GM23338 (cell line): ENCODE data around the gene TERB2. TPM values are rescaled to one million over a fixed set of nuclear protein-coding genes. Genes with fewer than 3 reads are reported as not detected.
"Not testable (repeated sequence)": the region's sequence is repeated elsewhere in the genome, so short reads cannot be mapped to it uniquely, and the experiment has no call there.

ENCODE experiments used
- ATAC-seq: fragments of 200-7000 bp; cut with Tn5 transposase; 3 replicates; pipeline ENCODE4 v1.9.1; 2020
- DNase-seq: peaks from one replicate; pipeline ENCODE4 v3.0.0-alpha.2; 2015; ENCODE audit warnings: low spot score
- H2AFZ ChIP-seq: fragments of 200-600 bp; sonication (generic); 2 replicates; pipeline ENCODE4 v1.8.0; 2016; ENCODE audit warnings: antibody characterized with exemption, mild to moderate bottlenecking, moderate library complexity
- H3F3A ChIP-seq: fragments of 200-600 bp; sonication (generic); replicated peaks from 2 replicates; pipeline ENCODE4 v1.8.0; 2017; ENCODE audit warnings: antibody characterized with exemption, mixed run types, low read depth
- H3K27ac ChIP-seq: fragments of 200-600 bp; sonication (generic); 2 replicates; pipeline ENCODE4 v1.6.1; 2016; ENCODE audit warnings: low read depth
- H3K27me3 ChIP-seq: fragments of 200-600 bp; sonication (generic); 2 replicates; pipeline ENCODE4 v1.8.0; 2016; ENCODE audit warnings: mild to moderate bottlenecking, mixed run types, moderate library complexity; ENCODE audit not compliant: insufficient read depth
- H3K36me3 ChIP-seq: fragments of 200-600 bp; sonication (generic); 2 replicates; pipeline ENCODE4 v1.8.0; 2016; ENCODE audit warnings: mild to moderate bottlenecking; ENCODE audit not compliant: insufficient read depth
- H3K4me1 ChIP-seq: fragments of 200-600 bp; sonication (generic); 2 replicates; pipeline ENCODE4 v1.8.0; 2016; ENCODE audit warnings: mild to moderate bottlenecking, moderate library complexity; ENCODE audit not compliant: insufficient read depth
- H3K4me2 ChIP-seq: fragments of 200-600 bp; sonication (generic); 2 replicates; pipeline ENCODE4 v1.7.1; 2017; ENCODE audit warnings: mixed run types
- H3K4me3 ChIP-seq: fragments of 200-600 bp; sonication (generic); 2 replicates; pipeline ENCODE4 v1.6.1; 2016; ENCODE audit warnings: mixed run types
- H3K79me2 ChIP-seq: fragments of 200-600 bp; sonication (generic); replicated peaks from 2 replicates; pipeline ENCODE4 v1.8.0; 2017; ENCODE audit warnings: mild to moderate bottlenecking; ENCODE audit not compliant: insufficient read depth
- H3K9me2 ChIP-seq: fragments of 200-600 bp; sonication (generic); 2 replicates; pipeline ENCODE4 v1.8.0; 2017; ENCODE audit not compliant: insufficient read depth
- H4K20me1 ChIP-seq: fragments of 200-600 bp; sonication (generic); replicated peaks from 2 replicates; pipeline ENCODE4 v1.8.0; 2017; ENCODE audit warnings: mild to moderate bottlenecking; ENCODE audit not compliant: insufficient read depth
- H3K27ac Mint-ChIP-seq: 2 replicates; pipeline ENCODE4 v1.8.0; 2020; ENCODE audit warnings: inconsistent platforms, mild to moderate bottlenecking, moderate library complexity, mixed read lengths
- H3K27me3 Mint-ChIP-seq: 3 replicates; pipeline ENCODE4 v1.8.0; 2022; ENCODE audit warnings: low read depth, mild to moderate bottlenecking, moderate library complexity, mixed read lengths, inconsistent platforms; ENCODE audit not compliant: insufficient read depth, poor library complexity
- H3K36me3 Mint-ChIP-seq: 3 replicates; pipeline ENCODE4 v1.8.0; 2021; ENCODE audit warnings: low read depth, mild to moderate bottlenecking, inconsistent platforms, moderate library complexity, mixed read lengths
- H3K4me1 Mint-ChIP-seq: 3 replicates; pipeline ENCODE4 v1.8.0; 2020; ENCODE audit warnings: mild to moderate bottlenecking, inconsistent platforms, mixed read lengths
- H3K4me3 Mint-ChIP-seq: 3 replicates; pipeline ENCODE4 v1.8.0; 2021; ENCODE audit warnings: moderate library complexity, mild to moderate bottlenecking, inconsistent platforms, mixed read lengths
- H3K9me3 Mint-ChIP-seq: 3 replicates; pipeline ENCODE4 v1.8.0; 2020; ENCODE audit warnings: moderate library complexity, mild to moderate bottlenecking, inconsistent platforms, mixed read lengths
- EZH2 ChIP-seq: fragments of 200-600 bp; sonication (generic); IDR thresholded peaks from one replicate; pipeline ENCODE4 v1.8.0; 2017; ENCODE audit warnings: antibody characterized with exemption, mild to moderate bottlenecking, low read depth; ENCODE audit not compliant: unreplicated experiment
- EZH2phosphoT487 ChIP-seq: fragments of 200-600 bp; sonication (generic); IDR thresholded peaks from one replicate; pipeline ENCODE4 v1.8.1; 2018; ENCODE audit warnings: antibody characterized with exemption; ENCODE audit not compliant: unreplicated experiment
- JUNB ChIP-seq: IDR thresholded peaks from one replicate; pipeline ENCODE4 v1.6.1; 2016; ENCODE audit warnings: antibody characterized with exemption; ENCODE audit not compliant: unreplicated experiment
- NANOG ChIP-seq: IDR thresholded peaks from 2 replicates; pipeline ENCODE4 v1.6.1; 2016; ENCODE audit warnings: antibody characterized with exemption, borderline replicate concordance
- POLR2AphosphoS5 ChIP-seq: IDR thresholded peaks from 2 replicates; pipeline ENCODE4 v1.6.1; 2016; ENCODE audit warnings: antibody characterized with exemption, low read depth
- ZNF114 ChIP-seq: fragments of 250-450 bp; sonication (Bioruptor Pico); IDR thresholded peaks from 2 replicates; pipeline ENCODE4 v1.5.0; 2020; ENCODE audit warnings: mild to moderate bottlenecking, moderate library complexity
- ZNF331 ChIP-seq: fragments of 250-450 bp; sonication (Bioruptor Pico); IDR thresholded peaks from 2 replicates; pipeline ENCODE4 v1.5.0; 2020; ENCODE audit warnings: low read depth, mild to moderate bottlenecking, moderate library complexity
- polyA plus RNA-seq: library from polyadenylated mRNA; unstranded; fragments of >200 nt; fragmentation: Nextera tagmentation; extraction: Ambion mirVana; gene quantifications from 2 replicates; pipeline ENCODE4 v1.2.1, GENCODE V29; 2016
- total RNA-seq: library from RNA; depleted of rRNA; stranded (reverse); fragments of >200 nt; shearing (Covaris generic); gene quantifications from 2 replicates; pipeline ENCODE4 v1.2.3, GENCODE V29; 2014
- TF ChIP-seq, protein P1 (sequence below), 2 experiments: fragments of 200-600 bp in 1 of 2; sonication (generic) in 1 of 2; conservative IDR thresholded peaks; 2 replicates each; pipeline versions ENCODE4 v1.5.1 to v1.6.1; 2016 to 2017; ENCODE audit warnings: antibody characterized with exemption in 2 of 2, low read depth in 2 of 2, mild to moderate bottlenecking in 2 of 2, moderate library complexity in 1 of 2
- TF ChIP-seq, protein P2 (sequence below): IDR thresholded peaks from 2 replicates; pipeline ENCODE4 v1.6.1; 2016; ENCODE audit warnings: antibody characterized with exemption
- TF ChIP-seq, protein P3 (sequence below): fragments of 250-450 bp; sonication (Bioruptor Pico); IDR thresholded peaks from 2 replicates; pipeline ENCODE4 v1.5.0; 2020; ENCODE audit warnings: mild to moderate bottlenecking, moderate library complexity

Gene TERB2
- total and polyA plus RNA-seq, 2 experiments from 2014 or later = not detected

DNA sequence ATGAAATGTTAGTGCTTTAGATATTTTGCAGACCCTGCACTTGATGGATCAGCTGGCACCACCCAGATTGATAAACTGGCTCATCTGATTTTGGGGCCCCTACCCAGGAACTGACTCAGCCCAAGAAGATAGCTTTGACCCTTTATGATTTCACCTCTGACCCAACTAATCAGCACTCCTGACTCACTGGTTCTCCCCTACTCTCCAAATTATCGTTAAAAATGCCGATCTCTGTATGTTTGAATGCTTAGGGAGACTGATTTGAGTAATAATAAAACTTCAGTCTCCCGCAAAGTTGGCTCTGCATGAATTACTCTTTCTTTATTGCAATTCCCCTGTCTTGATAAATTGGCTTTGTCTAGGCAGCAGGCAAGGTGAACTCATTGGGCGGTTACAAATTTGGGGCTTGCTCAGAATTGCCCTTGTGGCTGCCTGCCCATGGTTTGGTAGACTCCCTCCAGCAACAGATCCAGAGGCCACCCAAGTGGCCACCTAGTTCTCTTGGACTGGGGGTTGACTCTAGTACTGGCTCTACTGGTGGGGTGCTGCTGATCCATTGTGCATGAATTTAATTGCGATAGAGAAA is 48.2 kb downstream of the TERB2 start:
- not testable (repeated sequence) for H3K36me3 ChIP-seq, H3K27ac ChIP-seq, H3K4me3 ChIP-seq, H3K27me3 Mint-ChIP-seq, DNase-seq, H3K4me1 Mint-ChIP-seq, H3K27me3 ChIP-seq, H3K27ac Mint-ChIP-seq, H2AFZ ChIP-seq, ATAC-seq, H3K4me3 Mint-ChIP-seq, H3K36me3 Mint-ChIP-seq, H3K4me1 ChIP-seq, H3F3A ChIP-seq, H3K4me2 ChIP-seq, H3K9me2 ChIP-seq, H3K79me2 ChIP-seq, H4K20me1 ChIP-seq
- H3K9me3 Mint-ChIP-seq = peaks cover 24% of the 10 kb centered on the region

DNA sequence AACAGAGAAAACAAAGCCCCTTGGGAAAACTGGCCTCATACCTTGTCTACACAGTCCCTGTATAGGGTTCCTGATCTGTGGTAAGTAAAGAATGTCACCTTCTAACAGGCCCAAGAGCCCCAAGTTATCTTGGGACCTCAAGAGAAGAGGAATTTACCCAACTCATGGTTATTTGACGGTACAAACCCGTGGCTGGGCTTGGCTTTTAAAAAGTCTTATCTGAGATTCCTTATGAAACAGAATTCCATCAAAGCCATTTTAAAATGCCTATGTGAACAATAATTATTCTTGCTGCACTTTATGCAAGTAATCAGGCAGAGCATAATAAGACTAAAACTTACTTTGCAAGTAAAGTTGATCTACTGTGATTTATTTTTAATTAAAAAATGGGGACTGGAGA is 52.6 kb downstream of the TERB2 start:
- ATAC-seq (no peak), DNase-seq (no peak)
- H3K36me3 Mint-ChIP-seq = no peaks in the 10 kb centered on the region
- H3K36me3 ChIP-seq = 0 out of 2 replicates have a peak, but pooled peaks cover 3% of the 10 kb centered on the region
- no peaks in the 10 kb centered on the region for H3K27me3 ChIP-seq
- 0 out of 2 replicates have a peak, but pooled peaks cover 3% of the 10 kb centered on the region for H3K9me2 ChIP-seq
- H3K4me3 Mint-ChIP-seq = no peak overlapping the region
- no peak overlapping the region for H2AFZ ChIP-seq
- H4K20me1 ChIP-seq = no peaks in the 10 kb centered on the region
- H3F3A ChIP-seq = no peaks in the 10 kb centered on the region
- H3K27me3 Mint-ChIP-seq = no peaks in the 10 kb centered on the region
- no peak overlapping the region for H3K4me2 ChIP-seq
- no peaks in the 10 kb centered on the region for H3K79me2 ChIP-seq
- H3K4me1 Mint-ChIP-seq = peaks cover 5% of the 10 kb centered on the region; the same call in 1 of the 3 replicates
- no peaks in the 10 kb centered on the region for H3K4me1 ChIP-seq
- H3K27ac ChIP-seq = no peak overlapping the region
- no peak overlapping the region for H3K27ac Mint-ChIP-seq
- peaks cover 29% of the 10 kb centered on the region for H3K9me3 Mint-ChIP-seq
- no peak overlapping the region for H3K4me3 ChIP-seq
- TF ChIP-seq JUNB (no peak), EZH2phosphoT487 (no peak), EZH2 (no peak), POLR2AphosphoS5 (no peak), ZNF114 (CRISPR knock-in tag) (no peak), NANOG (no peak), ZNF331 (no peak)
- TF ChIP-seq, protein P1, sequence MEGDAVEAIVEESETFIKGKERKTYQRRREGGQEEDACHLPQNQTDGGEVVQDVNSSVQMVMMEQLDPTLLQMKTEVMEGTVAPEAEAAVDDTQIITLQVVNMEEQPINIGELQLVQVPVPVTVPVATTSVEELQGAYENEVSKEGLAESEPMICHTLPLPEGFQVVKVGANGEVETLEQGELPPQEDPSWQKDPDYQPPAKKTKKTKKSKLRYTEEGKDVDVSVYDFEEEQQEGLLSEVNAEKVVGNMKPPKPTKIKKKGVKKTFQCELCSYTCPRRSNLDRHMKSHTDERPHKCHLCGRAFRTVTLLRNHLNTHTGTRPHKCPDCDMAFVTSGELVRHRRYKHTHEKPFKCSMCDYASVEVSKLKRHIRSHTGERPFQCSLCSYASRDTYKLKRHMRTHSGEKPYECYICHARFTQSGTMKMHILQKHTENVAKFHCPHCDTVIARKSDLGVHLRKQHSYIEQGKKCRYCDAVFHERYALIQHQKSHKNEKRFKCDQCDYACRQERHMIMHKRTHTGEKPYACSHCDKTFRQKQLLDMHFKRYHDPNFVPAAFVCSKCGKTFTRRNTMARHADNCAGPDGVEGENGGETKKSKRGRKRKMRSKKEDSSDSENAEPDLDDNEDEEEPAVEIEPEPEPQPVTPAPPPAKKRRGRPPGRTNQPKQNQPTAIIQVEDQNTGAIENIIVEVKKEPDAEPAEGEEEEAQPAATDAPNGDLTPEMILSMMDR (conservative IDR thresholded peaks at IDR 0.05; ENCODE audit: low read depth in 2 of 2) = no peak
- TF ChIP-seq, protein P2, sequence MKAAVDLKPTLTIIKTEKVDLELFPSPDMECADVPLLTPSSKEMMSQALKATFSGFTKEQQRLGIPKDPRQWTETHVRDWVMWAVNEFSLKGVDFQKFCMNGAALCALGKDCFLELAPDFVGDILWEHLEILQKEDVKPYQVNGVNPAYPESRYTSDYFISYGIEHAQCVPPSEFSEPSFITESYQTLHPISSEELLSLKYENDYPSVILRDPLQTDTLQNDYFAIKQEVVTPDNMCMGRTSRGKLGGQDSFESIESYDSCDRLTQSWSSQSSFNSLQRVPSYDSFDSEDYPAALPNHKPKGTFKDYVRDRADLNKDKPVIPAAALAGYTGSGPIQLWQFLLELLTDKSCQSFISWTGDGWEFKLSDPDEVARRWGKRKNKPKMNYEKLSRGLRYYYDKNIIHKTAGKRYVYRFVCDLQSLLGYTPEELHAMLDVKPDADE = no peak
- TF ChIP-seq, protein P3, sequence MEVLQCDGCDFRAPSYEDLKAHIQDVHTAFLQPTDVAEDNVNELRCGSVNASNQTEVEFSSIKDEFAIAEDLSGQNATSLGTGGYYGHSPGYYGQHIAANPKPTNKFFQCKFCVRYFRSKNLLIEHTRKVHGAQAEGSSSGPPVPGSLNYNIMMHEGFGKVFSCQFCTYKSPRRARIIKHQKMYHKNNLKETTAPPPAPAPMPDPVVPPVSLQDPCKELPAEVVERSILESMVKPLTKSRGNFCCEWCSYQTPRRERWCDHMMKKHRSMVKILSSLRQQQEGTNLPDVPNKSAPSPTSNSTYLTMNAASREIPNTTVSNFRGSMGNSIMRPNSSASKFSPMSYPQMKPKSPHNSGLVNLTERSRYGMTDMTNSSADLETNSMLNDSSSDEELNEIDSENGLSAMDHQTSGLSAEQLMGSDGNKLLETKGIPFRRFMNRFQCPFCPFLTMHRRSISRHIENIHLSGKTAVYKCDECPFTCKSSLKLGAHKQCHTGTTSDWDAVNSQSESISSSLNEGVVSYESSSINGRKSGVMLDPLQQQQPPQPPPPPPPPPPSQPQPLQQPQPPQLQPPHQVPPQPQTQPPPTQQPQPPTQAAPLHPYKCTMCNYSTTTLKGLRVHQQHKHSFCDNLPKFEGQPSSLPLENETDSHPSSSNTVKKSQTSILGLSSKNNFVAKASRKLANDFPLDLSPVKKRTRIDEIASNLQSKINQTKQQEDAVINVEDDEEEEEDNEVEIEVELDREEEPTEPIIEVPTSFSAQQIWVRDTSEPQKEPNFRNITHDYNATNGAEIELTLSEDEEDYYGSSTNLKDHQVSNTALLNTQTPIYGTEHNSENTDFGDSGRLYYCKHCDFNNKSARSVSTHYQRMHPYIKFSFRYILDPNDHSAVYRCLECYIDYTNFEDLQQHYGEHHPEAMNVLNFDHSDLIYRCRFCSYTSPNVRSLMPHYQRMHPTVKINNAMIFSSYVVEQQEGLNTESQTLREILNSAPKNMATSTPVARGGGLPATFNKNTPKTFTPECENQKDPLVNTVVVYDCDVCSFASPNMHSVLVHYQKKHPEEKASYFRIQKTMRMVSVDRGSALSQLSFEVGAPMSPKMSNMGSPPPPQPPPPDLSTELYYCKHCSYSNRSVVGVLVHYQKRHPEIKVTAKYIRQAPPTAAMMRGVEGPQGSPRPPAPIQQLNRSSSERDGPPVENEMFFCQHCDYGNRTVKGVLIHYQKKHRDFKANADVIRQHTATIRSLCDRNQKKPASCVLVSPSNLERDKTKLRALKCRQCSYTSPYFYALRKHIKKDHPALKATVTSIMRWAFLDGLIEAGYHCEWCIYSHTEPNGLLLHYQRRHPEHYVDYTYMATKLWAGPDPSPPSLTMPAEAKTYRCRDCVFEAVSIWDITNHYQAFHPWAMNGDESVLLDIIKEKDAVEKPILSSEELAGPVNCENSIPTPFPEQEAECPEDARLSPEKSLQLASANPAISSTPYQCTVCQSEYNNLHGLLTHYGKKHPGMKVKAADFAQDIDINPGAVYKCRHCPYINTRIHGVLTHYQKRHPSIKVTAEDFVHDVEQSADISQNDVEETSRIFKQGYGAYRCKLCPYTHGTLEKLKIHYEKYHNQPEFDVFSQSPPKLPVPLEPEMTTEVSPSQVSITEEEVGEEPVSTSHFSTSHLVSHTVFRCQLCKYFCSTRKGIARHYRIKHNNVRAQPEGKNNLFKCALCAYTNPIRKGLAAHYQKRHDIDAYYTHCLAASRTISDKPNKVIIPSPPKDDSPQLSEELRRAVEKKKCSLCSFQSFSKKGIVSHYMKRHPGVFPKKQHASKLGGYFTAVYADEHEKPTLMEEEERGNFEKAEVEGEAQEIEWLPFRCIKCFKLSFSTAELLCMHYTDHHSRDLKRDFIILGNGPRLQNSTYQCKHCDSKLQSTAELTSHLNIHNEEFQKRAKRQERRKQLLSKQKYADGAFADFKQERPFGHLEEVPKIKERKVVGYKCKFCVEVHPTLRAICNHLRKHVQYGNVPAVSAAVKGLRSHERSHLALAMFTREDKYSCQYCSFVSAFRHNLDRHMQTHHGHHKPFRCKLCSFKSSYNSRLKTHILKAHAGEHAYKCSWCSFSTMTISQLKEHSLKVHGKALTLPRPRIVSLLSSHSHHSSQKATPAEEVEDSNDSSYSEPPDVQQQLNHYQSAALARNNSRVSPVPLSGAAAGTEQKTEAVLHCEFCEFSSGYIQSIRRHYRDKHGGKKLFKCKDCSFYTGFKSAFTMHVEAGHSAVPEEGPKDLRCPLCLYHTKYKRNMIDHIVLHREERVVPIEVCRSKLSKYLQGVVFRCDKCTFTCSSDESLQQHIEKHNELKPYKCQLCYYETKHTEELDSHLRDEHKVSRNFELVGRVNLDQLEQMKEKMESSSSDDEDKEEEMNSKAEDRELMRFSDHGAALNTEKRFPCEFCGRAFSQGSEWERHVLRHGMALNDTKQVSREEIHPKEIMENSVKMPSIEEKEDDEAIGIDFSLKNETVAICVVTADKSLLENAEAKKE = no peak
